ENCODE results near the gene SENP3.

DNA sequence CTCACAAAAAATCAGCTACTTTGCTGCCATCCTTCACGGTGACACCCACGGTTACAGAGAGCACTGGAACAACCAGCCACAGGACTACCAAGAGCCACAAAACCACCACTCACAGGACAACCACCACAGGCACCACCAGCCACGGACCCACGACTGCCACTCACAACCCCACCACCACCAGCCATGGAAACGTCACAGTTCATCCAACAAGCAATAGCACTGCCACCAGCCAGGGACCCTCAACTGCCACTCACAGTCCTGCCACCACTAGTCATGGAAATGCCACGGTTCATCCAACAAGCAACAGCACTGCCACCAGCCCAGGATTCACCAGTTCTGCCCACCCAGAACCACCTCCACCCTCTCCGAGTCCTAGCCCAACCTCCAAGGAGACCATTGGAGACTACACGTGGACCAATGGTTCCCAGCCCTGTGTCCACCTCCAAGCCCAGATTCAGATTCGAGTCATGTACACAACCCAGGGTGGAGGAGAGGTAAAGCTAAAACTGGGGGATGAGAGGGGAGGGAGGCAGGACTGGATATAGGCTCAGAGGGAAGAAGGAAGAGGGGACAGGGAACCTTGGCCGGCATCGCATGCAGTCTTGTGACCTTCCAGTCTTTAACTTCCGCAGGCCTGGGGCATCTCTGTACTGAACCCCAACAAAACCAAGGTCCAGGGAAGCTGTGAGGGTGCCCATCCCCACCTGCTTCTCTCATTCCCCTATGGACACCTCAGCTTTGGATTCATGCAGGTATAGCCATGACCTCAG is 18.3 kb downstream of the SENP3 start:
- TF ChIP-seq EZH2 (IDR thresholded peaks at IDR 0.05; ENCODE audit: borderline replicate concordance) (no peak), EZH2phosphoT487 (IDR thresholded peaks at IDR 0.05; ENCODE audit: low read depth, severe bottlenecking, unreplicated experiment) (no peak)
- TF ChIP-seq, protein P1, sequence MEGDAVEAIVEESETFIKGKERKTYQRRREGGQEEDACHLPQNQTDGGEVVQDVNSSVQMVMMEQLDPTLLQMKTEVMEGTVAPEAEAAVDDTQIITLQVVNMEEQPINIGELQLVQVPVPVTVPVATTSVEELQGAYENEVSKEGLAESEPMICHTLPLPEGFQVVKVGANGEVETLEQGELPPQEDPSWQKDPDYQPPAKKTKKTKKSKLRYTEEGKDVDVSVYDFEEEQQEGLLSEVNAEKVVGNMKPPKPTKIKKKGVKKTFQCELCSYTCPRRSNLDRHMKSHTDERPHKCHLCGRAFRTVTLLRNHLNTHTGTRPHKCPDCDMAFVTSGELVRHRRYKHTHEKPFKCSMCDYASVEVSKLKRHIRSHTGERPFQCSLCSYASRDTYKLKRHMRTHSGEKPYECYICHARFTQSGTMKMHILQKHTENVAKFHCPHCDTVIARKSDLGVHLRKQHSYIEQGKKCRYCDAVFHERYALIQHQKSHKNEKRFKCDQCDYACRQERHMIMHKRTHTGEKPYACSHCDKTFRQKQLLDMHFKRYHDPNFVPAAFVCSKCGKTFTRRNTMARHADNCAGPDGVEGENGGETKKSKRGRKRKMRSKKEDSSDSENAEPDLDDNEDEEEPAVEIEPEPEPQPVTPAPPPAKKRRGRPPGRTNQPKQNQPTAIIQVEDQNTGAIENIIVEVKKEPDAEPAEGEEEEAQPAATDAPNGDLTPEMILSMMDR (IDR thresholded peaks at IDR 0.05; ENCODE audit: poor library complexity) = no peak
